OCI-LY7 (cell line): ENCODE measurements around the gene RANBP17.
"Not testable (repeated sequence)": the region's sequence is repeated elsewhere in the genome, so short reads cannot be mapped to it uniquely, and the experiment has no call there.

ENCODE experiments used
- CTCF ChIP-seq: fragments of 200-600 bp; sonication (generic); conservative IDR thresholded peaks from 2 replicates; pipeline ENCODE4 v1.5.1; 2014; ENCODE audit warnings: mild to moderate bottlenecking, antibody characterized with exemption, low read length, moderate library complexity, mixed read lengths
- EZH2phosphoT487 ChIP-seq: fragments of 200-600 bp; sonication (generic); IDR thresholded peaks from 2 replicates; pipeline ENCODE4 v1.6.1; 2018; ENCODE audit warnings: low read depth, borderline replicate concordance, mild to moderate bottlenecking, mixed run types, antibody characterized with exemption, low read length, moderate library complexity, mixed read lengths

GRCh38 chr5:171297941-171298340 lies 436.1 kb downstream of the RANBP17 start:
- TF ChIP-seq CTCF, EZH2phosphoT487: not testable (repeated sequence)
